Suppressor macrophage treated with lipopolysaccharide for 4 hours (primary cell): ENCODE measurements around the gene SORCS2.

Experiments used
- DNase-seq: peaks from one replicate; pipeline ENCODE4 v3.0.0-alpha.2; 2020

The SORCS2 gene

GRCh38 chr4:7726665-7727413 is 534.5 kb downstream of the SORCS2 start:
- DNase-seq, result no peak

GRCh38 chr4:7727749-7728148 is 535.4 kb downstream of the SORCS2 start:
- DNase-seq, result no peak

- DNase-seq, result no peak
Measured at GRCh38 chr4:7731437-7731836, 539.1 kb downstream of the SORCS2 start.

- DNase-seq, result no peak
Measured at GRCh38 chr4:7732263-7732662, 539.9 kb downstream of the SORCS2 start.

GRCh38 chr4:7733201-7733600 is 540.9 kb downstream of the SORCS2 start:
- no peak for DNase-seq

- no peak for DNase-seq
Measured at GRCh38 chr4:7733801-7734650, 541.7 kb downstream of the SORCS2 start.

- DNase-seq, result no peak
Measured at GRCh38 chr4:7734651-7735260, 542.4 kb downstream of the SORCS2 start.

- no peak for DNase-seq
Measured at GRCh38 chr4:7735395-7735794, 543.1 kb downstream of the SORCS2 start.

GRCh38 chr4:7735961-7736360 is 543.6 kb downstream of the SORCS2 start:
- DNase-seq, result no peak

GRCh38 chr4:7736436-7737267 is 544.3 kb downstream of the SORCS2 start:
- DNase-seq, result no peak

- DNase-seq, result no peak
Measured at GRCh38 chr4:7737268-7737645, 544.9 kb downstream of the SORCS2 start.

- DNase-seq, result no peak
Measured at GRCh38 chr4:7737752-7738457, 545.6 kb downstream of the SORCS2 start.

GRCh38 chr4:7738458-7739076 is 546.2 kb downstream of the SORCS2 start:
- no peak for DNase-seq

- DNase-seq, result no peak
Measured at GRCh38 chr4:7739077-7739917, 547.0 kb downstream of the SORCS2 start.

GRCh38 chr4:7739918-7740865 is 547.9 kb downstream of the SORCS2 start:
- no peak for DNase-seq

- no peak for DNase-seq
Measured at GRCh38 chr4:7740866-7741525, 548.7 kb downstream of the SORCS2 start.

- DNase-seq, result no peak
Measured at GRCh38 chr4:7741946-7742806, 549.8 kb downstream of the SORCS2 start.

- DNase-seq, result peak; percentile 42
Measured at GRCh38 chr4:7742807-7743280, 550.5 kb downstream of the SORCS2 start.
